ENCODE measurements around the gene NXPH3. TPM values are rescaled to one million over a fixed set of nuclear protein-coding genes. Genes with fewer than 3 reads are reported as not detected.

Gene NXPH3
- total RNA-seq, 1 experiment from 2014 or later: 2.4 TPM

DNA sequence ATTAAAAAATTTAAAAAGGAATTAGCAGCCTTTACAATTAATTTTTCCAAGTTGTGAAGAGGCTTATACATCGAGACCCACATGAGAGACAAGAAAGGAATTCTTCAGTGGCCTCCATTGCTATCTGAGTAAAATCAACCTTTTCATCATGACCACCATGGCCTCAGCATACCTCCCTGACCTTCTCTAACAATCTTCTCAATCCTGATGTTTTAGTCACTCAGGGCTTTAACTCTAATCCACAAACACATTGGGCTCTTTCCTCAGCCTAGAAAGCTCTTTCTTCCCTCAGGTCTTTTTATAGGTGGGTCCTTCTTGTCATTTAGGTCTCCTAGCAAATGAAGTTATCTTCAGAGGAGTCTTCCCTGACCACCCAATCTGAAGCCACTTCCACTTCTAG, 55.8 kb downstream of the NXPH3 start:
- no peak for DNase-seq
- H3K27me3 ChIP-seq (ENCODE audit: control insufficient read depth, insufficient read depth, low read length): no peaks in the 10 kb centered on the region
- no peak overlapping the region for H3K4me3 ChIP-seq (ENCODE audit: insufficient read depth, low read depth, low read length)
- H3K36me3 ChIP-seq (replicated peaks; ENCODE audit: control insufficient read depth, insufficient read depth, low read length): no peaks in the 10 kb centered on the region

Other genes with a start within 250 kb of the NXPH3 start
- 22.9 and 36.5 TPM in 2 replicates for gene ZNF652, start 213.6 kb upstream of the NXPH3 start, total RNA-seq (2014; rRNA removed; shearing (Covaris generic))
- 310 and 384 TPM in 2 replicates for gene PHB1, start 161.0 kb upstream of the NXPH3 start, total RNA-seq (2014; rRNA removed; shearing (Covaris generic))
- gene NGFR, start 80.6 kb upstream of the NXPH3 start, total RNA-seq (2014; rRNA removed; shearing (Covaris generic)): 7.9 and 8.7 TPM in 2 replicates
- gene SPOP, start 102.2 kb downstream of the NXPH3 start, total RNA-seq (2014; rRNA removed; shearing (Covaris generic)): 16.1 and 26.2 TPM in 2 replicates
- 57.6 and 76.6 TPM in 2 replicates for gene SLC35B1, start 132.1 kb downstream of the NXPH3 start, total RNA-seq (2014; rRNA removed; shearing (Covaris generic))
- 21.8 and 24.3 TPM in 2 replicates for gene FAM117A, start 188.3 kb downstream of the NXPH3 start, total RNA-seq (2014; rRNA removed; shearing (Covaris generic))
- gene KAT7, start 212.8 kb downstream of the NXPH3 start, total RNA-seq (2014; rRNA removed; shearing (Covaris generic)): 96.1 and 153 TPM in 2 replicates